Neuron (in vitro differentiated cells): Measurements from ENCODE around the gene NELL1.

Source experiments
- H2AFZ ChIP-seq: one replicate; pipeline ENCODE4 v1.6.1; 2013; ENCODE audit warnings: low read depth, mild to moderate bottlenecking, inconsistent platforms, low read length, moderate library complexity
- H3K27me3 ChIP-seq: one replicate; pipeline ENCODE4 v1.6.1; 2013; ENCODE audit warnings: low read length; ENCODE audit not compliant: insufficient read depth
- H3K36me3 ChIP-seq: one replicate; pipeline ENCODE4 v1.6.1; 2013; ENCODE audit warnings: low read length; ENCODE audit not compliant: insufficient read depth
- H3K4me1 ChIP-seq: one replicate; pipeline ENCODE4 v1.6.1; 2013; ENCODE audit warnings: low read length; ENCODE audit not compliant: insufficient read depth
- H3K4me3 ChIP-seq: 2 replicates; pipeline ENCODE4 v1.5.1; 2013; ENCODE audit warnings: mild to moderate bottlenecking, low read length, moderate library complexity
- H3K9me3 ChIP-seq: one replicate; pipeline ENCODE4 v1.6.1; 2013; ENCODE audit warnings: low read length

The NELL1 gene

GRCh38 chr11:21622995-21623394 is 953.6 kb downstream of the NELL1 start:
- Histone ChIP-seq H3K27me3 (no peaks in the 10 kb centered on the region), H2AFZ (no peak overlapping the region), H3K9me3 (no peaks in the 10 kb centered on the region), H3K36me3 (no peaks in the 10 kb centered on the region), H3K4me1 (no peaks in the 10 kb centered on the region), H3K4me3 (no peak overlapping the region)
